NT2/D1 (cell line): ENCODE measurements around the gene TCL1A.

ENCODE experiments used
- DNase-seq: peaks from one replicate; pipeline ENCODE4 v3.0.0-alpha.2; 2011; ENCODE audit warnings: low read depth, low spot score
- H3K27me3 ChIP-seq: 2 replicates; pipeline ENCODE4 v1.6.0; 2011; ENCODE audit warnings: mild to moderate bottlenecking; ENCODE audit not compliant: insufficient read length, insufficient read depth
- H3K36me3 ChIP-seq: 2 replicates; pipeline ENCODE4 v1.6.1; 2011; ENCODE audit warnings: mild to moderate bottlenecking, low read length, mixed read lengths; ENCODE audit not compliant: insufficient read depth, insufficient read length
- H3K4me1 ChIP-seq: 2 replicates; pipeline ENCODE4 v1.5.1; 2011; ENCODE audit not compliant: insufficient read depth, insufficient read length
- H3K4me3 ChIP-seq: 2 replicates; pipeline ENCODE4 v1.5.1; 2011; ENCODE audit warnings: low read depth; ENCODE audit not compliant: insufficient read length
- H3K9ac ChIP-seq: 2 replicates; pipeline ENCODE4 v1.6.0; 2011; ENCODE audit warnings: low read depth; ENCODE audit not compliant: insufficient read length
- H3K9me3 ChIP-seq: 2 replicates; pipeline ENCODE4 v1.5.1; 2011; ENCODE audit warnings: mild to moderate bottlenecking, low read length; ENCODE audit not compliant: insufficient read depth
- SUZ12 ChIP-seq: IDR thresholded peaks from 2 replicates; pipeline ENCODE4 v1.6.1; 2011; ENCODE audit not compliant: insufficient read length, insufficient read depth; ENCODE audit errors: extremely low read depth
- YY1 ChIP-seq: IDR thresholded peaks from 2 replicates; pipeline ENCODE4 v1.6.1; 2011; ENCODE audit not compliant: insufficient read length, insufficient read depth
- ZNF274 ChIP-seq: IDR thresholded peaks from 2 replicates; pipeline ENCODE4 v1.6.1; 2011; ENCODE audit warnings: mild to moderate bottlenecking, low read depth, low read length

The TCL1A gene

DNA sequence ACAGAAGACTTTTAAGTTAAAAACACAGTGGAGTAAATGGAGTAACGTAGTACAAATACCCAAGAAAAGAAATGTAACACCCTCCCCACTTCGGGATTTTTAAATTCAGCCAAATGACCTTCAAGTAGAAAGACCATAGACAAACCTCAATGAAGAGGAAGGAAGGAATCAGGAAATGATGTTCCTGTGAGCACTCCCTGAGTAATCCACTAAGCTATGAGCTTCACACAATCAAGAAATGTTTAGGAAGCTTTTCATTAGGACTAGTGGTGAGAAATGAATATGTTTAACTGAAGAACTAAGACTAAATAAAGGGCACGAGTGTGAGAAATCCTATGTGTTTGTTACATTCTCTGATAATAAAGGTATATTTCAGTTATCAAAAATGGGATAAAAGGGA, 10.1 kb downstream of the TCL1A start:
- Histone ChIP-seq H3K9me3 (no peaks in the 10 kb centered on the region), H3K4me1 (peaks cover 2% of the 10 kb centered on the region), H3K4me3 (no peak overlapping the region), H3K9ac (no peak overlapping the region), H3K36me3 (no peaks in the 10 kb centered on the region), H3K27me3 (no peaks in the 10 kb centered on the region)
- TF ChIP-seq SUZ12, result no peak
- no peak for TF ChIP-seq YY1
- TF ChIP-seq ZNF274, result no peak
- no peak for DNase-seq

DNA sequence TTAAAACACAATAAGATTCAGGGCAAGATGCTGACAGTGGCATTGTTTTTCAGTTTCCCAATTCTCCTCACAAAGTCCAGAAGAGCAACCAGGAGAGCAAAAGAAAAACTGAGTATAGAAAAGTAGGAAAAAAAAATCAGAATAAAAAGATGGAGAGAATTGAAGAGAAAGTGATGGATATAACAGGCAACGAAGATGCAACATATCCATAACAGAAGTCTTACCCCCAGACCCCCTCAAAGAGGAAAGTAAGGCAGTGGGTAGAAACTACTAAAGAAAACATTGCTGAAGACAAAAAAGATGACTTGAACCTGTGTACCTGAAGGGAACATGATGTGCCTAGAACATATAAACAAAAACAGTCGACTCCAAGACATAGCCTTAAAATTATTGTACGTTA, 10.6 kb downstream of the TCL1A start:
- Histone ChIP-seq H3K4me3 (no peak overlapping the region), H3K9me3 (no peaks in the 10 kb centered on the region), H3K4me1 (peaks cover 2% of the 10 kb centered on the region), H3K9ac (no peak overlapping the region), H3K27me3 (no peaks in the 10 kb centered on the region), H3K36me3 (no peaks in the 10 kb centered on the region)
- TF ChIP-seq SUZ12 (no peak), YY1 (no peak), ZNF274 (no peak)
- no peak for DNase-seq

DNA sequence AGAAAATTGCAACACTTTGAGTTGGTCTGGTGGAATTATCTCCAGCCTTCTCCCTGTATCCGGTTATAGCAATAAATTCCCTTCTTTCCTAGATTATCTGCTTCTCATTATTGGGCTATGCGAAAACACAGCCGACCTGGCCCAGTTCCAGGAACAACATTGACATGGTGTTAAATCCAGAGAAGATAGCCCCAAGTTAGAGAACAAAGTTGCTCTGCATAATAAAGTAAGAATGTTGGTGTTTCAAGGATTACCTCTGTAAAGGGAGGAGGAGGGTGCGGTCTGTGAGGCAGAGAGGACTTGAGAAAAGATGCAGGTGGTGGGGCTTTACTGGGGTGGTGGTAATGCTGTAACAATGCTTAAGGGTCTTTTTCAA, 12.1 kb downstream of the TCL1A start:
- Histone ChIP-seq H3K27me3 (no peaks in the 10 kb centered on the region), H3K4me1 (peaks cover 2% of the 10 kb centered on the region)
- DNase-seq, result no peak

DNA sequence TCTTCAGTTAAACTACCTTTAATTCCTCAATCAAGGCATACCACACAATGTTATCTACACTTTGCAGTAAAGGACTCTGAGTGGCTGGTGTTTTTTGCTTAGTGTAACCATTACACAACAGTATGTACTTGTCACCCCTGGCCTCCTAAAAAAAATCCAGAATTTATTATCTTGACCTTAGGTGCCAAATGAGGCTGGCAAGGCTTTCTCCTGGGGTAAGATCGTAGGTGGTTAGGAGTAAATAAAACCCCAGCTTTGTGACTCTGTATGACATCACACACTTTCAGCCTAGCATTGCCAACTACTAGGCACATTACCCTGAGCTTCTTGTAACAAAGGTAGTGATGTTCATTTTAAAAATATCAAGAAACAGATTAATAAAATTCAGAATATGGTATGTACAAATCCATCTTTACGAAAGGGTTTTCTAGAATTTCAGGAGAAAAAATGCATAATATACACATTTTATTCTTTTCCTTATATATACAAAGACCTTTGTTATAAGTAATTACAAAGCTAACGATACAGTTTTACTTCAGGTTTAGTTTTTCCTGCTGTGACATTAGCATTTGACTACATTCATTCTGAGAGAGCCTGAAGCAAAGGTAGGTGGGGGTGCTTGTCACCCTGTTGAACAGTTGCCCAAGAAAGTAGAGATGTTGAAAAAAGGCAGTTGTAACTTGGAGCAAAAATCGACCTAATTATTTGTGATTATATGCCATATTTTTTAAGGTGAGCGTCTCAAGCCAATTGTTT, 13.5 kb downstream of the TCL1A start:
- H3K27me3 ChIP-seq, result no peaks in the 10 kb centered on the region
- H3K4me1 ChIP-seq, result peaks cover 2% of the 10 kb centered on the region
- no peak overlapping the region for H3K9ac ChIP-seq
- no peak for TF ChIP-seq YY1
- TF ChIP-seq SUZ12, result no peak
- no peak for TF ChIP-seq ZNF274
- no peaks in the 10 kb centered on the region for H3K9me3 ChIP-seq
- DNase-seq, result no peak
- no peak overlapping the region for H3K4me3 ChIP-seq
- H3K36me3 ChIP-seq, result no peaks in the 10 kb centered on the region

More for the DNA sequence above, 12.1 kb downstream of the TCL1A start:
- no peak overlapping the region for H3K9ac ChIP-seq
- TF ChIP-seq YY1, result no peak
- TF ChIP-seq ZNF274, result no peak
- TF ChIP-seq SUZ12, result no peak
- H3K36me3 ChIP-seq, result no peaks in the 10 kb centered on the region
- H3K4me3 ChIP-seq, result no peak overlapping the region
- H3K9me3 ChIP-seq, result no peaks in the 10 kb centered on the region

DNA sequence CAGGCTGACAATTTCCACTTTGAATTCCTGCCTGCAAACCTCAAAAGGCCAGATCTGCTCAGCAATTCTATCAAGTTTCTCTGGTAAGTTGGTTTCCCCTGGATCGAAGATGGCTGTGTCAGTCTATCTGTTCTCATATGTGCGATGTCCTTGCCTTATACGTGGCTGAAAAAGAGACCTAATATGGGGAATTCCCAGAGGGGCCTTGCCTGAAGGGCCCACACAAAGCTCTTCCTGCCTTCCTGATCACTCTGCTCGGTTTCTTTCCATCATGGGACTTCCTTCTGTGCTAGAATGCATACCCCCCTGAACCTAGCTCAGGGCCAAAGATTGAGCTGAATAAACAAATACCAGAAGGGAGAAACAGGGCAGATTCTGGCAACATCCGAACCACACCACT, 14.5 kb downstream of the TCL1A start:
- H3K4me3 ChIP-seq, result no peak overlapping the region
- no peak overlapping the region for H3K9ac ChIP-seq
- H3K4me1 ChIP-seq, result peaks cover 2% of the 10 kb centered on the region
- DNase-seq, result no peak
- no peak for TF ChIP-seq YY1
- no peak for TF ChIP-seq SUZ12
- no peak for TF ChIP-seq ZNF274
- no peaks in the 10 kb centered on the region for H3K36me3 ChIP-seq
- no peaks in the 10 kb centered on the region for H3K9me3 ChIP-seq
- no peaks in the 10 kb centered on the region for H3K27me3 ChIP-seq

DNA sequence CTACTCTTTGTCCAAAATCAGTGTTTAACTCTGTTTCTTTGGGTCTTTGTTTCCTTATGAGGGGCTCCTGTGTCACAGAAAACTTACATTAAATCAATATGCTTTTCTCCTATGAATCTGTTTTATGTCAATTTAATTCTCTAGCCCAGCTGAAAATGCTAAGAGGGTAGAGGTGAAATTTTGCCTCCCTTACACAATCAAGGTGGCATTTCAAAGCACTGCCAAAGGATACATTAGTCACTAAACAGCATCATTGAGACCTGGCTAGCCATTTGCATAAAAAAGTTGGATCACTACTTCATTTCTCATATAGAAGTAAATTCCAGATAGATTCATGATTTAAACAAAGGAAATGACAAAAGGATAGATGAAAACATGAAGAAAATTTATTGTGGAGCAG, 15.6 kb downstream of the TCL1A start:
- peaks cover 2% of the 10 kb centered on the region for H3K4me1 ChIP-seq
- no peak overlapping the region for H3K4me3 ChIP-seq
- H3K36me3 ChIP-seq, result no peaks in the 10 kb centered on the region
- no peak overlapping the region for H3K9ac ChIP-seq
- TF ChIP-seq YY1 (no peak), SUZ12 (no peak), ZNF274 (no peak)
- DNase-seq, result no peak
- no peaks in the 10 kb centered on the region for H3K27me3 ChIP-seq
- no peaks in the 10 kb centered on the region for H3K9me3 ChIP-seq

DNA sequence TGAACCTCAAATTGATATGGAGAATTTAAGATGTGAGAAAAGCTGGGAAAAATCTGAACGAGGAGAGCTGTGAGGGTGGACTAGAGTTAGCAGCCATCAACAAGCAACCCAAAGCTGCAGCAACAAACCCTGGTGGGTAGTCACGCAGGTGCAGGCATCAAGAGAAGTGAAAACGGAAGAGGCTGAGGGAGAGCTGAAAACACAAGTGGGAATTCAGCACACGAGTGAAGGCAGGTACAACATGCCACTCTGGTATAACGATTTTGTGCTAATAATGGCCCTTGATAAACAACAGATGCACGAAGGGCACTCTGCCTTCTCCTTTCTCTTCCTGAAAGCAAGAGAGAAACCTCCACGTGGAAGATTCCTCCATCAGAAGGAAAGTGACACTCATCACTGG, 16.2 kb downstream of the TCL1A start:
- no peak overlapping the region for H3K9ac ChIP-seq
- no peaks in the 10 kb centered on the region for H3K9me3 ChIP-seq
- H3K36me3 ChIP-seq, result no peaks in the 10 kb centered on the region
- no peak for DNase-seq
- peaks cover 2% of the 10 kb centered on the region for H3K4me1 ChIP-seq
- H3K27me3 ChIP-seq, result no peaks in the 10 kb centered on the region
- TF ChIP-seq YY1 (no peak), ZNF274 (no peak), SUZ12 (no peak)
- H3K4me3 ChIP-seq, result no peak overlapping the region

DNA sequence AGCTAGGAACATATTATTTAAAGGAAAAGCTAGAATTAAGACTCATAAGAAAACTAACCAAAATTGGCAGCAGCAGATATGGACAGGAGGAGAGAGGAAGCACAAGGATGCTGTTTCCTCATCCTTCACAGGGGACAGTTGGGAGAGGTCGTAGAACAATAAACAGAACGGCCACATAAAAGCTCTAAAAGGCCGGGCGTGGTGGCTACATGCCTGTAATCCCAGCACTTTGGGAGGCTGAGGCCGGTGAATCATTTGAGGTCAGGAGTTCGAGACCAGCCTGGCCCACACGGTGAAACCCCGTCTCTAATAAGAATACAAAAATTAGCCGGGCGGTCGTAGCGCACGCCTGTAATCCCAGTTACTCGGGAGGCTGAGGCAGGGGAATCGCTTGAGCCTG, 17.2 kb downstream of the TCL1A start:
- no peaks in the 10 kb centered on the region for H3K9me3 ChIP-seq
- no peak overlapping the region for H3K9ac ChIP-seq
- H3K4me1 ChIP-seq, result no peaks in the 10 kb centered on the region
- H3K27me3 ChIP-seq, result no peaks in the 10 kb centered on the region
- no peaks in the 10 kb centered on the region for H3K36me3 ChIP-seq
- TF ChIP-seq ZNF274, result no peak
- no peak for TF ChIP-seq SUZ12
- no peak for TF ChIP-seq YY1
- no peak overlapping the region for H3K4me3 ChIP-seq
- no peak for DNase-seq
